GM06990 (cell line): Measurements from ENCODE around the gene SMTNL1.

ENCODE experiments used
- DNase-seq: peaks from one replicate; pipeline ENCODE4 v3.0.0-alpha.2; 2011; ENCODE audit not compliant: insufficient read length; ENCODE audit errors: extremely low read depth
- H3K27me3 ChIP-seq: replicated peaks from 2 replicates; pipeline ENCODE4 v1.6.0; 2011; ENCODE audit warnings: low read length; ENCODE audit not compliant: control insufficient read depth, insufficient read depth
- H3K36me3 ChIP-seq: 2 replicates; pipeline ENCODE4 v1.5.1; 2011; ENCODE audit warnings: low read length; ENCODE audit not compliant: control insufficient read depth, insufficient read depth
- H3K4me3 ChIP-seq: replicated peaks from 2 replicates; pipeline ENCODE4 v1.5.1; 2011; ENCODE audit warnings: low read depth, mild to moderate bottlenecking, control low read depth, low read length
- TF ChIP-seq, protein P1 (sequence below): IDR thresholded peaks from 2 replicates; pipeline ENCODE4 v1.5.1; 2011; ENCODE audit warnings: low read length, control low read depth, mild to moderate bottlenecking, inconsistent platforms; ENCODE audit not compliant: insufficient read depth, poor library complexity, severe bottlenecking

Gene SMTNL1

DNA sequence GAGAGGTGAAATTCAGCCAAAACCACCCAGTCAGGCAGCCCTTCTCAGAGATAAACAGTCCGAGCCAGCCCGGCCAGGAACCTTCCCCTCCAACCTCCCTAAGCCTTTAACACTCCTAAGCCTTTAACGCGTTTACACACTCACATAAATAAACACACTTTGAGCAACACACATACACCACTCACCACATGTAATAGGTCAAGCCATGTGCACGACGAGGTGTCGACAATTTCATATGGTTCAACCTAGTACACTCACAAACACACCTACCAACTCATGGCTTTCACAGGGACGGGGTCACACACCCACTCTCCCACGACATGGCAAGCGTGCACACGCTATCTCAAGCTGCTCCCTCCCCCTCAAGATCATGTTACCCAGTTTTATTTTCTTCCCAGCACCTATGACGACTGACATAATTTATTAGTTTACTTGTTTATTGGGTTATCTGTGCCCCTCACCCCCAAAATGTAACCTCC lies 37.4 kb upstream of the SMTNL1 start:
- H3K36me3 ChIP-seq = peaks cover 4% of the 10 kb centered on the region
- DNase-seq = no peak
- no peaks in the 10 kb centered on the region for H3K27me3 ChIP-seq
- H3K4me3 ChIP-seq = no peak overlapping the region
- TF ChIP-seq, protein P1, sequence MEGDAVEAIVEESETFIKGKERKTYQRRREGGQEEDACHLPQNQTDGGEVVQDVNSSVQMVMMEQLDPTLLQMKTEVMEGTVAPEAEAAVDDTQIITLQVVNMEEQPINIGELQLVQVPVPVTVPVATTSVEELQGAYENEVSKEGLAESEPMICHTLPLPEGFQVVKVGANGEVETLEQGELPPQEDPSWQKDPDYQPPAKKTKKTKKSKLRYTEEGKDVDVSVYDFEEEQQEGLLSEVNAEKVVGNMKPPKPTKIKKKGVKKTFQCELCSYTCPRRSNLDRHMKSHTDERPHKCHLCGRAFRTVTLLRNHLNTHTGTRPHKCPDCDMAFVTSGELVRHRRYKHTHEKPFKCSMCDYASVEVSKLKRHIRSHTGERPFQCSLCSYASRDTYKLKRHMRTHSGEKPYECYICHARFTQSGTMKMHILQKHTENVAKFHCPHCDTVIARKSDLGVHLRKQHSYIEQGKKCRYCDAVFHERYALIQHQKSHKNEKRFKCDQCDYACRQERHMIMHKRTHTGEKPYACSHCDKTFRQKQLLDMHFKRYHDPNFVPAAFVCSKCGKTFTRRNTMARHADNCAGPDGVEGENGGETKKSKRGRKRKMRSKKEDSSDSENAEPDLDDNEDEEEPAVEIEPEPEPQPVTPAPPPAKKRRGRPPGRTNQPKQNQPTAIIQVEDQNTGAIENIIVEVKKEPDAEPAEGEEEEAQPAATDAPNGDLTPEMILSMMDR = no peak

GRCh38 chr11:57500515-57500914 lies 36.9 kb upstream of the SMTNL1 start:
- Histone ChIP-seq H3K4me3 (no peak overlapping the region), H3K27me3 (no peaks in the 10 kb centered on the region), H3K36me3 (peaks cover 4% of the 10 kb centered on the region)
- no peak for DNase-seq
- TF ChIP-seq, protein P1 = no peak

DNA sequence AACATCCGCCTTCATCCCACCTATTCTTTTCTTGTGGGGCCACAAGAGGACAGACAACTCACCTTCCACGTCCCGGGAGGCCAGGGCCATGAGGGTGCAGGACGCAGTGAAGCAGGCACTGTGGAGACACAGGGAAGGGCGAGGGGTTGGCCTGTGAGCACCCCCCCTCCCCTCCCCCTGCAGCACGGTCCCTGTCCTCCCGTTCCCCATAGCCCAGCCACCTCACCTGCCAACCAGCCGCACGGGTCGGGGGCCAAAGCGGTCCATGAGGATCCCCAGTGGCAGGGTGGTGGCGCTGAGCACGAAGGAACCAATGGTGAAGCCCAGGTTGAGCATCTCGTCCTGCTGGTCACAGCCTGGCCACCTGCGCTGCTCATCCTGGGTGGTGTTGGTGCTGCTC lies 36.5 kb upstream of the SMTNL1 start:
- no peak overlapping the region for H3K4me3 ChIP-seq
- H3K36me3 ChIP-seq = peaks cover 6% of the 10 kb centered on the region
- TF ChIP-seq, protein P1 = no peak
- no peak for DNase-seq
- no peaks in the 10 kb centered on the region for H3K27me3 ChIP-seq

- DNase-seq = no peak
- no peak overlapping the region for H3K4me3 ChIP-seq
- TF ChIP-seq, protein P1 = no peak
Measured at GRCh38 chr11:57501953-57502352, 35.4 kb upstream of the SMTNL1 start.

DNA sequence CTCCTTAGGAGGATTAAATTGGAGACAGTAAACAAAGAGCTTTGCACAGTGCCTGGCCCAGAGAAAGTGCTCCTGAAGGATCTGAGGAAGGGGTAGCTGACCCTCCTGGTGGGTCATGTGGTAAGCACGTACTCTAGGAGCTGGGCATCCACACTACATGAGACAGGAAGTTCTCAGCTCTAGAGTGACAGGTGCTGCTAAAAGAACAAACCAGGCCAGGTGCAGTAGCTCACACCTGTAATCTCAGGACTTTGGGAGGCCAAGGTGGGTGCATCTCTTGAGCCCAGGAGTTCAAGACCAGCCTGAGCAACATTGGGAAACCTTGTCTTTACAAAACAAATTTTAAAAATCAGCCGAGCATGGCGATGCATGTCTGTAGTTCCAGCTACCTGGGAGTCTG lies 35.0 kb upstream of the SMTNL1 start:
- Histone ChIP-seq H3K27me3 (no peaks in the 10 kb centered on the region), H3K36me3 (peaks cover 4% of the 10 kb centered on the region), H3K4me3 (no peak overlapping the region)
- TF ChIP-seq, protein P1 = no peak
- DNase-seq = no peak

More at GRCh38 chr11:57501953-57502352, 35.4 kb upstream of the SMTNL1 start:
- Histone ChIP-seq H3K36me3 (peaks cover 4% of the 10 kb centered on the region), H3K27me3 (no peaks in the 10 kb centered on the region)

- H3K4me3 ChIP-seq = no peak overlapping the region
- TF ChIP-seq, protein P1 = no peak
- no peaks in the 10 kb centered on the region for H3K27me3 ChIP-seq
- peaks cover 4% of the 10 kb centered on the region for H3K36me3 ChIP-seq
- DNase-seq = no peak
Measured at GRCh38 chr11:57502870-57503269, 34.5 kb upstream of the SMTNL1 start.
